Thyroid gland (tissue), 4 donors: ENCODE measurements around the gene ANKFY1. TPM values are rescaled to one million over a fixed set of nuclear protein-coding genes. Genes with fewer than 3 reads are reported as not detected.

Source experiments
- DNase-seq, 2 donors: peaks; one replicate each; pipeline ENCODE4 v3.0.0-alpha.2; 2019
- H3K27ac ChIP-seq, 3 donors: fragments of 200-600 bp; sonication (generic); 1 replicate in 2 of 3; 2 replicates in 1 of 3; pipeline ENCODE4 v1.5.1; 2016 to 2019; ENCODE audit warnings: mild to moderate bottlenecking in 1 of 3, moderate library complexity in 1 of 3
- H3K27me3 ChIP-seq: fragments of 200-600 bp; sonication (generic); one replicate; pipeline ENCODE4 v1.5.1; 2019
- H3K36me3 ChIP-seq, 2 donors: fragments of 200-600 bp; sonication (generic); one replicate each; pipeline ENCODE4 v1.5.1; 2016 to 2019
- H3K4me1 ChIP-seq, 2 donors: fragments of 200-600 bp; sonication (generic); one replicate each; pipeline ENCODE4 v1.5.1; 2017 to 2019
- H3K4me3 ChIP-seq, 3 donors: fragments of 200-600 bp; sonication (generic); replicated peaks in 1 of 3; 1 replicate in 2 of 3; 2 replicates in 1 of 3; pipeline ENCODE4 v1.5.1; 2016; ENCODE audit warnings: mild to moderate bottlenecking in 1 of 3
- H3K9me3 ChIP-seq: fragments of 200-600 bp; sonication (generic); one replicate; pipeline ENCODE4 v1.5.1; 2017
- CTCF ChIP-seq, 6 experiments: fragments of 200-600 bp in 3 of 6; fragments of 450-650 bp in 3 of 6; sonication (generic) in 3 of 6; IDR thresholded peaks; one replicate each; pipeline ENCODE4 v1.5.1; 2016 to 2019; ENCODE audit warnings: antibody characterized with exemption in 6 of 6, mild to moderate bottlenecking in 2 of 6, inconsistent platforms in 1 of 6, moderate library complexity in 1 of 6
- POLR2A ChIP-seq, 2 donors: fragments of 450-650 bp; IDR thresholded peaks; one replicate each; pipeline ENCODE4 v1.6.1; 2017; ENCODE audit warnings: antibody characterized with exemption in 2 of 2, mild to moderate bottlenecking in 2 of 2, moderate library complexity in 1 of 2
- whole genome bisulfite sequencing, 2 donors: methylation state at CpG; one replicate each; pipeline ENCODE4 v1.1.5; 2017; 5-methylcytosine and 5-hydroxymethylcytosine counted together
- intact Hi-C: fragments of 100-400 bp; cut with DNase I; formaldehyde crosslinking; loops from one replicate; pipeline ENCODE4 v1.15.1; 2023
- total RNA-seq, 4 donors: library from RNA; depleted of rRNA; stranded (reverse); fragments of >200 nt; gene quantifications; one replicate each; pipeline ENCODE4 v1.2.3, GENCODE V29; 2016

ANKFY1 gene
- total RNA-seq, 4 donors from 2014 or later = 36.8 to 51.3 (median 46.3) TPM

- TF ChIP-seq CTCF (IDR thresholded peaks at IDR 0.05) (no peak), POLR2A (IDR thresholded peaks at IDR 0.05) (no peak)
- H3K9me3 ChIP-seq = no peaks in the 10 kb centered on the region
- intact Hi-C loops = no loop called here
- H3K27ac ChIP-seq = no peak overlapping the region
- peaks cover 13 to 19% of the 10 kb centered on the region in 2 donors for H3K4me1 ChIP-seq
- no peak for DNase-seq
- 94 to 98% methylated on average over 7 of the region's 7 CpGs for WGBS, 2 donors
- H3K4me3 ChIP-seq = no peak overlapping the region
- no peaks in the 10 kb centered on the region for H3K27me3 ChIP-seq
- H3K36me3 ChIP-seq = peaks cover 0 to 9% of the 10 kb centered on the region in 2 donors
Measured at GRCh38 chr17:4233668-4234258, 30.0 kb downstream of the ANKFY1 start.

- DNase-seq = no peak
- intact Hi-C loops = no loop called here
- H3K27me3 ChIP-seq = no peaks in the 10 kb centered on the region
- TF ChIP-seq CTCF (IDR thresholded peaks at IDR 0.05) = no peak
- TF ChIP-seq POLR2A (IDR thresholded peaks at IDR 0.05) = no peak
- H3K36me3 ChIP-seq = peaks cover 0 to 6% of the 10 kb centered on the region in 2 donors
- no peaks in the 10 kb centered on the region for H3K9me3 ChIP-seq
- no peak overlapping the region for H3K4me3 ChIP-seq
- WGBS, 2 donors = 73 to 85% methylated on average over 4 of the region's 4 CpGs
- peaks cover 13 to 19% of the 10 kb centered on the region in 2 donors for H3K4me1 ChIP-seq
- H3K27ac ChIP-seq = peak overlapping the region in 1 of 3 donors; percentile 42
Measured at GRCh38 chr17:4232168-4232813, 31.5 kb downstream of the ANKFY1 start.

- H3K27me3 ChIP-seq = no peaks in the 10 kb centered on the region
- no peak overlapping the region for H3K4me3 ChIP-seq
- H3K4me1 ChIP-seq = peaks cover 13 to 19% of the 10 kb centered on the region in 2 donors
- H3K27ac ChIP-seq = peak overlapping the region; percentile 42 to 65 (median 46)
- TF ChIP-seq POLR2A (IDR thresholded peaks at IDR 0.05) (no peak), CTCF (IDR thresholded peaks at IDR 0.05) (no peak)
- intact Hi-C loops = no loop called here
- H3K36me3 ChIP-seq = peaks cover 0 to 8% of the 10 kb centered on the region in 2 donors
- H3K9me3 ChIP-seq = no peaks in the 10 kb centered on the region
- DNase-seq = peak; percentile 34 to 41
- 58 to 69% methylated on average over 8 of the region's 8 CpGs for WGBS, 2 donors
Measured at GRCh38 chr17:4229627-4230541, 33.9 kb downstream of the ANKFY1 start.

- Histone ChIP-seq H3K4me1 (no peaks in the 10 kb centered on the region), H3K36me3 (peaks cover 0 to 2% of the 10 kb centered on the region in 2 donors), H3K4me3 (no peak overlapping the region), H3K9me3 (no peaks in the 10 kb centered on the region), H3K27ac (no peak overlapping the region), H3K27me3 (no peaks in the 10 kb centered on the region)
- no peak for DNase-seq
- no peak for TF ChIP-seq POLR2A (IDR thresholded peaks at IDR 0.05)
- no peak for TF ChIP-seq CTCF (IDR thresholded peaks at IDR 0.05)
- intact Hi-C loops = no loop called here
- 85 to 90% methylated on average over 33 to 45 of the region's 47 CpGs for WGBS, 2 donors
Measured at GRCh38 chr17:4221899-4222659, 41.7 kb downstream of the ANKFY1 start.
